Measurements from ENCODE around the gene ARMC8. TPM values are rescaled to one million over a fixed set of nuclear protein-coding genes. Genes with fewer than 3 reads are reported as not detected.
A peak's percentile ranks its signal among the peaks of the same experiment; 100 is the strongest.

Gene ARMC8
- total RNA-seq, 1 donor from 2014 or later = 46.5 TPM

GRCh38 chr3:138332472-138333073, 145.5 kb downstream of the ARMC8 start:
- peak; percentile 73 for TF ChIP-seq CTCF (IDR thresholded peaks at IDR 0.05)
- H3K4me1 Mint-ChIP-seq (ENCODE audit: unreplicated experiment) = peaks cover 11% of the 10 kb centered on the region
- H3K36me3 Mint-ChIP-seq (ENCODE audit: unreplicated experiment) = no peaks in the 10 kb centered on the region
- H3K27me3 Mint-ChIP-seq (ENCODE audit: unreplicated experiment) = peaks cover 45% of the 10 kb centered on the region
- no peak overlapping the region for H3K4me3 Mint-ChIP-seq (ENCODE audit: unreplicated experiment)
- DNase-seq (ENCODE audit: extremely low spot score, unreplicated experiment) = no peak
- no peak overlapping the region for H3K27ac Mint-ChIP-seq (ENCODE audit: unreplicated experiment)
- H3K9me3 Mint-ChIP-seq (ENCODE audit: unreplicated experiment) = no peaks in the 10 kb centered on the region

- DNase-seq (ENCODE audit: extremely low spot score, unreplicated experiment) = no peak
- no peaks in the 10 kb centered on the region for H3K9me3 Mint-ChIP-seq (ENCODE audit: unreplicated experiment)
- peaks cover 3% of the 10 kb centered on the region for H3K4me1 Mint-ChIP-seq (ENCODE audit: unreplicated experiment)
- H3K4me3 Mint-ChIP-seq (ENCODE audit: unreplicated experiment) = no peak overlapping the region
- no peak for TF ChIP-seq CTCF (IDR thresholded peaks at IDR 0.05)
- H3K27me3 Mint-ChIP-seq (ENCODE audit: unreplicated experiment) = peaks cover 47% of the 10 kb centered on the region
- no peak overlapping the region for H3K27ac Mint-ChIP-seq (ENCODE audit: unreplicated experiment)
- H3K36me3 Mint-ChIP-seq (ENCODE audit: unreplicated experiment) = no peaks in the 10 kb centered on the region
These were observed 147.5 kb downstream of the ARMC8 start for GRCh38 chr3:138334608-138335007.

GRCh38 chr3:138336454-138336999, 149.4 kb downstream of the ARMC8 start:
- Mint-ChIP-seq H3K27ac (ENCODE audit: unreplicated experiment) (no peak overlapping the region), H3K36me3 (ENCODE audit: unreplicated experiment) (no peaks in the 10 kb centered on the region), H3K27me3 (ENCODE audit: unreplicated experiment) (peaks cover 51% of the 10 kb centered on the region), H3K4me3 (ENCODE audit: unreplicated experiment) (no peak overlapping the region), H3K9me3 (ENCODE audit: unreplicated experiment) (no peaks in the 10 kb centered on the region), H3K4me1 (ENCODE audit: unreplicated experiment) (no peaks in the 10 kb centered on the region)
- TF ChIP-seq CTCF (IDR thresholded peaks at IDR 0.05) = no peak
- DNase-seq (ENCODE audit: extremely low spot score, unreplicated experiment) = no peak

GRCh38 chr3:138338244-138338643, 151.1 kb downstream of the ARMC8 start:
- no peak overlapping the region for H3K4me3 Mint-ChIP-seq (ENCODE audit: unreplicated experiment)
- no peak for TF ChIP-seq CTCF (IDR thresholded peaks at IDR 0.05)
- H3K4me1 Mint-ChIP-seq (ENCODE audit: unreplicated experiment) = no peaks in the 10 kb centered on the region
- H3K36me3 Mint-ChIP-seq (ENCODE audit: unreplicated experiment) = no peaks in the 10 kb centered on the region
- H3K9me3 Mint-ChIP-seq (ENCODE audit: unreplicated experiment) = no peaks in the 10 kb centered on the region
- H3K27ac Mint-ChIP-seq (ENCODE audit: unreplicated experiment) = no peak overlapping the region
- H3K27me3 Mint-ChIP-seq (ENCODE audit: unreplicated experiment) = peaks cover 48% of the 10 kb centered on the region
- DNase-seq (ENCODE audit: extremely low spot score, unreplicated experiment) = no peak

- Mint-ChIP-seq H3K4me3 (ENCODE audit: unreplicated experiment) (no peak overlapping the region), H3K27me3 (ENCODE audit: unreplicated experiment) (peaks cover 44% of the 10 kb centered on the region), H3K4me1 (ENCODE audit: unreplicated experiment) (no peaks in the 10 kb centered on the region), H3K27ac (ENCODE audit: unreplicated experiment) (no peak overlapping the region), H3K36me3 (ENCODE audit: unreplicated experiment) (no peaks in the 10 kb centered on the region), H3K9me3 (ENCODE audit: unreplicated experiment) (no peaks in the 10 kb centered on the region)
- TF ChIP-seq CTCF (IDR thresholded peaks at IDR 0.05) = no peak
- DNase-seq (ENCODE audit: extremely low spot score, unreplicated experiment) = no peak
These were observed 151.7 kb downstream of the ARMC8 start for GRCh38 chr3:138338811-138339210.

Measured in osteocyte (in vitro differentiated cells).